Cardiac fibroblast (primary cell): ENCODE measurements around the gene MRTFA.

ENCODE experiments used
- DNase-seq, 2 donors: peaks; one replicate each; pipeline versions ENCODE4 v3.0.0 to v3.0.0-alpha.2; 2010; ENCODE audit warnings: low read depth in 2 of 2
- H3K4me3 ChIP-seq, 2 donors: replicated peaks in 1 of 2; 1 replicate in 1 of 2; 2 replicates in 1 of 2; pipeline ENCODE4 v1.5.1; 2011; ENCODE audit warnings: low read depth in 2 of 2, low read length in 2 of 2, mild to moderate bottlenecking in 2 of 2, moderate library complexity in 1 of 2
- CTCF ChIP-seq: IDR thresholded peaks from one replicate; pipeline ENCODE4 v1.5.1; 2011; ENCODE audit warnings: low read depth, mild to moderate bottlenecking, low read length, inconsistent platforms

MRTFA gene

GRCh38 chr22:40403141-40403540 is 233.4 kb downstream of the MRTFA start:
- DNase-seq: no peak
- H3K4me3 ChIP-seq: no peak overlapping the region
- no peak for TF ChIP-seq CTCF

- no peak overlapping the region for H3K4me3 ChIP-seq
- no peak for TF ChIP-seq CTCF
- DNase-seq: no peak
Observed at GRCh38 chr22:40401981-40402406, 234.5 kb downstream of the MRTFA start.

GRCh38 chr22:40401532-40401931 is 235.0 kb downstream of the MRTFA start:
- H3K4me3 ChIP-seq: no peak overlapping the region
- TF ChIP-seq CTCF: no peak
- DNase-seq: no peak

- H3K4me3 ChIP-seq: no peak overlapping the region
- no peak for TF ChIP-seq CTCF
- no peak for DNase-seq
Observed at GRCh38 chr22:40400159-40400558, 236.4 kb downstream of the MRTFA start.

- no peak overlapping the region for H3K4me3 ChIP-seq
Observed at GRCh38 chr22:40399621-40400020, 236.9 kb downstream of the MRTFA start.

GRCh38 chr22:40397396-40397795 is 239.1 kb downstream of the MRTFA start:
- no peak for TF ChIP-seq CTCF
- no peak overlapping the region for H3K4me3 ChIP-seq
- DNase-seq: peak; percentile 36 to 47

More at GRCh38 chr22:40399621-40400020, 236.9 kb downstream of the MRTFA start:
- DNase-seq: no peak
- TF ChIP-seq CTCF: no peak

GRCh38 chr22:40396882-40397281 is 239.6 kb downstream of the MRTFA start:
- no peak for TF ChIP-seq CTCF
- peak; percentile 82 to 92 for DNase-seq
- H3K4me3 ChIP-seq: no peak overlapping the region
